SU-DHL-6 (cell line): Measurements from ENCODE around the gene MYOM3.

Source experiments
- EZH2phosphoT487 ChIP-seq: fragments of 200-600 bp; sonication (generic), shearing (Covaris generic); conservative IDR thresholded peaks from 2 replicates; pipeline ENCODE4 v1.6.1; 2018; ENCODE audit warnings: mild to moderate bottlenecking, antibody characterized with exemption, low read length, moderate library complexity, mixed read lengths
- TF ChIP-seq, protein P1 (sequence below): fragments of 200-600 bp; sonication (generic); IDR thresholded peaks from one replicate; pipeline ENCODE4 v1.5.1; 2017; ENCODE audit warnings: antibody characterized with exemption, mild to moderate bottlenecking, low read length, moderate library complexity; ENCODE audit not compliant: insufficient read depth, poor library complexity, severe bottlenecking

DNA sequence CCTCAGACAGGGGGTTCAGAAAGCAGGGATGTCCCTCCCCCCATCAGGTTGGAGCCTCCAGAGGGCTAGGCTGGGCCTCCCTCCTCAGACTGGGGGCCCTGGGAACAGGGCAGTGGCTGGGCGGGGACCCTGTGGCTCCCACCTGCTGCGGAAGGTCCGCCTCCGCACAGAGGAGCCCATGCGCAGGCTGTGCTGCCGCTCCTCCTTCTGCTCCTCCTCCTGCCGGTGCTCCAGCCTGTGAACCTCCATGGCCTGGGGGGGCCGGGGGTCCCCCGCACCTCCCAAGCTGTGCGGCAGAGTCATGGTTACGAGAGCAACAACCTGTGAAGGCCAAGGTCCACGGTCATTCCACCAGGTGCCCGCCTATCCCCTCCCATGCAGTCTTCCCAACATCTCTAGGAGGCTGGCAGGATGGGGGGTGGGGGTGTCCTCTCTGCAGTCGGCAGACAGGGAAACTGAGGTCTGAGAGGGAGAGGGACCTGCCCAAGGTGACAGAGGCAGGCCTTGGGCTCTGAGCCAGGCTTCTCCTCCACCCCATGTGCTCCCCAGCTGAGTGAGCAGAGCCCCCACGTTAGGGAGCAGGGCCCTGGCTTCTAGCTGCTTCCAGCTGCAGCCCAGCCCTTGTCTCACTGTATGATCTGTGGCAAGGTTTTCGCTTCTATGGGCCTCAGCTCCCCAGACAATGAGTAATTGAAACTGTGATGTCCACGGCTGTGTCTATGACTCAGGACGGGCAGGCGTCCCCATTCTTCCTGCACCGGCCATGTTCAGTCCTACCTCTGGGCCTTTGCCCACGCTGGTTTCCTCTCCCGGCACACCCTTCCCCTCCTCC is 3.4 kb downstream of the MYOM3 start:
- TF ChIP-seq, protein P1, sequence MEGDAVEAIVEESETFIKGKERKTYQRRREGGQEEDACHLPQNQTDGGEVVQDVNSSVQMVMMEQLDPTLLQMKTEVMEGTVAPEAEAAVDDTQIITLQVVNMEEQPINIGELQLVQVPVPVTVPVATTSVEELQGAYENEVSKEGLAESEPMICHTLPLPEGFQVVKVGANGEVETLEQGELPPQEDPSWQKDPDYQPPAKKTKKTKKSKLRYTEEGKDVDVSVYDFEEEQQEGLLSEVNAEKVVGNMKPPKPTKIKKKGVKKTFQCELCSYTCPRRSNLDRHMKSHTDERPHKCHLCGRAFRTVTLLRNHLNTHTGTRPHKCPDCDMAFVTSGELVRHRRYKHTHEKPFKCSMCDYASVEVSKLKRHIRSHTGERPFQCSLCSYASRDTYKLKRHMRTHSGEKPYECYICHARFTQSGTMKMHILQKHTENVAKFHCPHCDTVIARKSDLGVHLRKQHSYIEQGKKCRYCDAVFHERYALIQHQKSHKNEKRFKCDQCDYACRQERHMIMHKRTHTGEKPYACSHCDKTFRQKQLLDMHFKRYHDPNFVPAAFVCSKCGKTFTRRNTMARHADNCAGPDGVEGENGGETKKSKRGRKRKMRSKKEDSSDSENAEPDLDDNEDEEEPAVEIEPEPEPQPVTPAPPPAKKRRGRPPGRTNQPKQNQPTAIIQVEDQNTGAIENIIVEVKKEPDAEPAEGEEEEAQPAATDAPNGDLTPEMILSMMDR, result no peak
- TF ChIP-seq EZH2phosphoT487, result no peak
